HG03103 (cell line): ENCODE data around the gene QRFP.
"Not testable (repeated sequence)": the region's sequence is repeated elsewhere in the genome, so short reads cannot be mapped to it uniquely, and the experiment has no call there.

Experiments used
- ATAC-seq: cut with Tn5 transposase; IDR thresholded peaks from one replicate; pipeline ENCODE4 v1.9.1; 2021; ENCODE audit warnings: low read depth; ENCODE audit not compliant: unreplicated experiment

QRFP gene

DNA sequence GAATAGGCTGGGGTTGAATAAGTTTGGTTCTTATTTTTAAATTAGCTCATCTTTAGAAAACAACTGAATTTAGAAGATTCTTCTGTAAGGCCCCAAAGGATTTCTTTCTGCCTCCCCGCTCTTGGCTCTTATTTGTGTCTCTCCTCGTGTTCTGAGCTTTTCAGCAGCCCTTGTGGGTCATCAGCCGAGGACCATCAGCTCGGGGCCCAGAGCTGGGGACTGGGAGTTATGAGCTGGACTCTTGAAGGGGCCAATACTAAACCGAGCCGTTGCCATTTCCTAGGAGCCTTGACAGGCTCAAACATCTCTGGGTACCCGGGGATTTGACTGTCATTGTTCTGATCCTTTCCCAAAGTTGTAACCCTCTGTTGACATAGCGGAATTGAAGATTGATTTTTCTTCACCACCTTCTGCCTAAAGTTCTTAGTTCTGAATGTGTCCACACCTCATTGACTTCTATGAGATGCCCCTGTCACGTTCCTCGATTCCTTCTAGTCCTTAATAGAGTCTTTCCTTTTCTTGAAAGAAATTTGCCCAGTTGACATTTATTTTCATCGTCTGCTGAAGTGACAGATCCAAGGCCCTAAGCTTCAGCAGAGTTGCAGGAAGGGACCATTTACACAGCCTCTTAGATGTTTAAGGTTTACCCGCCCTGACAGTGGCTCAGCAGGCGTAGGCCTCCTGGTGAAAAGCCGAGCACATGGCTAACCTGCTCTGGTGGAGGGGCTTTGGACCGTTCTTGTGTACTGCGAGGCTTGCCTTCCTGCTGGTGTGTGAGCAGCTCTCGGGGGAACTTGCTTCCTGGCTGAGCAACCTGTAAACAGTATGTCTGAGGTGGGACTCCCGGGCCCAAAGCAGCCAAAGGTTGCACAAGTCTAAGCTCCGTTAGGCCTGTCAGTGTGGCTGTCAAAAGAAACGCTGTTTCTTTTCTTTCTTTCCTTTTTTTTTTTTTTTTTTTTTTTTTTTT lies 37.6 kb downstream of the QRFP start:
- ATAC-seq: no peak

DNA sequence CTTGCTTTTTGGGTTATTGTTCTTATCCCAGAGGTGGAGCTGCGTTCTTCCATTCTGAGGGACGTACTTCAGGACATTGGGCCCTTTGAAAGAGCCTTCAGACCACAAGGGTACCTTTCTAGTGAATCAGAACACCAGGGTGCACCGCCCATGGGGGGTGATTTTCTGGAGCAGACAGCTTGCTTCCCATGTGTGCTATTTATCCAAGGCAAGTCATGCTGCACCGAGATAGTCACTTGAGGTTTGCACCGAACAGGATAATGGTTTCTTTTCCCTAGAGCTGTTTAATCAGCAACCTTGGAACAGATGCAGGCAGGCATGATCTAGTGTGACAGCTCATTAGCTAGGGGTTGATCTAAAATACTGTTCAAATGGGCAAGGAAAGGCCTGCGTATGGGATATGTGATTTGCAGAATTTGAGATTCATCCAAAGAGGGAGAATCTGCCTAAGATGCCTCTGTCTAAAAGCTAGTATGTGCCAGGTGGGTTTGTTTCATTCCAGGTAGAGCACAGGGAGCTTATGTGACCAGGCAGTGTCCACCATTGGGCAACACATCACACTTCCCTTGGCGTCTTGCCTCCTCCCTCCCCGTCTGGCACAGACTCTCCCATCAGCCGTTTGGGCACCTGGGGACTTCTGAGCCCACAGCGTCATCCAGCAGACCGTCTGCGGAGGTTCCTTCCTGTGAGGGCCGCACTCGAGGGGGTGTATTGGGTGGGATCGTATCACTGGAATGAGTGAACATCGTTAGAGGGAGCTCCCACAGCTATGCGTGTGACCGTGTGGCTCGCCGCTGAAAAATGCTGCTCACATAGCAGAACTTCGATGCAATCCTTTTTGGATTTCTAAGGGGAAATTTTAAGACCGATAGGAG lies 38.5 kb downstream of the QRFP start:
- no peak for ATAC-seq

GRCh38 chr9:130856474-130856873 lies 40.1 kb downstream of the QRFP start:
- ATAC-seq: no peak

GRCh38 chr9:130854835-130855234 lies 41.8 kb downstream of the QRFP start:
- ATAC-seq: no peak

GRCh38 chr9:130854092-130854491 lies 42.5 kb downstream of the QRFP start:
- no peak for ATAC-seq

DNA sequence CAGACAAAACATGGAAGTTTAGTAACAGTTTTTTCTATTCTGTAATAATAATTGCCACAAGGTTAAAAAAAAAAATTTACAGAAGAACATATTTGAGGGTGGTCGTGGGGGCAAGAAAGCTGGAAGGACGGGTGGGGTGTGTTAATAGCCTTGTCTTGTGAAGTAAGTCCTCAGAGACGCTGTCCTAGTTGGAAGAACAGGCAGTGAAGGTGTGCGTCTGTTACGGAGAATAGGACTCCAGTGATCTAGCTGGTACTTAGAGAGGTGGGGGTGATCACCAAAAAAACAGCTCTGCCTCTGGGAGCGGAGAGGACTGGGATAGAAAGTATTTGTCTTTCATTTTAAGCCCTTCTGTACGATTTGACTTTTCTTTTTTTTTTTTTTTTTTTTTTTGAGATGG lies 43.8 kb downstream of the QRFP start:
- no peak for ATAC-seq

DNA sequence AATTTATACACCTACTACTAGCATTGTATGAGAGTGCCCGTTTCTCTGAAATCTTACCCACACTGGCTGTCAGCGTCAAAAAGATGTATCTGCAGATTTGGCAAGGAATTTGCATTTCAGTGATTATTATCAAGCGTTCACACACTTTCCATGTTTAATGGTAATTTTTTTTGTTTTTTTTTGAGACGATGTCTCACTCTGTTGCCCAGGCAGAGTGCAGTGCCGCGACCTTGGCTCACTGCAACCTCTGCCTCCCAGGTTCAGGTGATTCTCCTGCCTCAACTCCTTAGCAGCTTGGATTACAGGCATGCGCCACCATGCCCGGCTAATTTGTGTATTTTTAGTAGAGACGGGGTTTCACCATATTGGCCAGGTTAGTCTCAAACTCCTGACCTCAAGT lies 47.3 kb downstream of the QRFP start:
- no peak for ATAC-seq

- ATAC-seq: not testable (repeated sequence)
Measured at GRCh38 chr9:130848514-130848913, 48.1 kb downstream of the QRFP start.

DNA sequence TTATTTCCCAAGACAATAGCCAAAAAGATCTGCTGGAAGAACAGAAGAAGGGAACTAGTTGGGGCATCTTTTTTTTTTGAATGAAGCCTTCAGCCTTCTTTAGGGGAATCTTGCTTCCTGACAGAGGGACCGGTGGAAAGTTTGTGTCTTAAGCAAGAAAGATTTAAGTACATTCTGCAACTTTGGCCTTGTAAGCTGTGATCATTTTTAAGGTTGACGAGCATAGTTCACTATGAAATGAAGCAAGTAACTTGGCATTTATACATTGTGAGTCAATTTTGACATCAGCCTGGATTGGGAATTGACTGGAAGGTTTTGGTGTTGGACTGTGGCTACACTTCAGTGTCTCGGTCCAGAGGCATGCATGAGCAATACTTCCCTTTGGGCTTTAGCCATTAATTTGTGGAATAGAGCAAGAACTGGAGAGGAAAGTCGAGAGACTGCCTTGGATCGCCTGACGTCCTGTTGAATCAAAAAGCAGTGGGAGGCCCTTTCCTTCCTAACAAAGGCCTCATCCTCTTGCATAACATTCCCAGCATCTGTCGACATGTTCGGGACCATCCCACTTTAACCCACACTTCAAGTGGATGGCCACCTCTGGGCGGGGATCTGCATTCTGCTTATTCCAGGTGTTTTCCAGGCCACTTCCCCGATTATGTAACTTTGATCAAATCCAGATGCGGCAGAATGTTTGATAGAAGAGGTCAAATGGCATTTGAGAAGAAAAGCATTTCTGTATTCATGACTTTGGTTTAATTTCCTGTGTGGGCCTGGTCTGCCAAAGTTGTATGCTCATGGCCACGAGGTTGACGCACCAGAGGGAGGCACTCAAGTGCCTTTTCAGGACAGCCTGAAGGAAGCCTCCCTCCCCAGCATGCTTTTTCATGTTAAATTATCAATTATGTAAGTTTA lies 49.0 kb downstream of the QRFP start:
- ATAC-seq: no peak

- ATAC-seq: no peak
Measured at GRCh38 chr9:130846487-130847305, 49.9 kb downstream of the QRFP start.

DNA sequence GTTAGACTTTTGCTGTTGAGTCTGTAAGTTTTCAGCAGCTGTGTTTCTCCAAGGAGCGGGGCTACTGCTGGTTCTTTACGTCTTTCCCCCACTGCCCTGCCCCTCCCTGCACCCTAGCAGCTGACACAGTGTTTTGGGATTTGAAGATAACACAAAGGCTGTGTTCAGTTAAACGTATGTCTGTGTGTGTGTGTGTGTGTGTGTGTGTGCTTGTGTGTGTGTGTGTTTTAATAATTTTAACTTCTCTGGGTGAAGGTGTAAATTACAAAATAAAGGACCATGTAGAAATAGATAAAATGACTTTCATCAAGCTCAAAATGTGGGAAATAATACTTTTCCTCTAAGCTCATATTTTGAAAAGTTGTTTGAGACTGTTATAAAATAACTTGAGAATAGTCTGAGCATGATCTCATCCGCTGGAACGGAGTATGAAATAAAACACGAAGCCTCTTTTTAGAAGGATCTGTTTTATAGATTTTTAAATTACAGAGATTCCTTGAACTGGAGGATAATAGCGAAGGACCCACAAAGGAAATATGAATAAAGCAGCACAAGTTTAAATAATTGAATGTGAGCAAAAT lies 50.6 kb downstream of the QRFP start:
- no peak for ATAC-seq

GRCh38 chr9:130845254-130845653 lies 51.4 kb downstream of the QRFP start:
- ATAC-seq: no peak

DNA sequence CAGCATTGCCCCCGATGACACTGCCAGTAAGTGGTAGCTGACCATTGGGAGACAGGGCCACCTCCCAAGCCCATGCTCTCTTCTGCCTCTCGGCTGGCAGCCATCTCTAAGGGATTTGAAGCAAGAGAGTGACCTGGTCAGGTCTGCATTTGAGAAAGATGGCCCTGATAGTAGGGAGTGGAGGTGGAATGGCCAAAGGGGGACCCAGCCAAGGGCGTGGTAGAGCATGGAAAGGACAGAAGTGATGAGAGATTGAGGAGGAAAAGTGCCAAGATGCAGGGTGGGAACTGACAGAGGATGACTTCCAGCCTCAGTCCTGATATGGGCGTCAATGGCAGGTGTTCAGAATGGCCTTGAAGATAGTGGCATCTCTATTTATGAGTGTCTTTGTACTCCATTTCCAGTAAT lies 52.6 kb downstream of the QRFP start:
- ATAC-seq: no peak

- ATAC-seq: no peak
Measured at GRCh38 chr9:130843049-130843908, 53.3 kb downstream of the QRFP start.
